AG09309 (cell line): ENCODE results near the gene NXF3.
A peak's percentile ranks its signal among the peaks of the same experiment; 100 is the strongest.

Experiments used
- DNase-seq: peaks from one replicate; pipeline ENCODE4 v3.0.0-alpha.2; 2010; ENCODE audit warnings: low read depth
- H3K4me3 ChIP-seq: 2 replicates; pipeline ENCODE4 v1.5.1; 2011; ENCODE audit warnings: mild to moderate bottlenecking, low read depth, low read length, moderate library complexity; ENCODE audit not compliant: control insufficient read depth
- CTCF ChIP-seq: IDR thresholded peaks from 2 replicates; pipeline ENCODE4 v1.5.1; 2011; ENCODE audit warnings: mild to moderate bottlenecking, low read depth, low read length, inconsistent platforms; ENCODE audit not compliant: insufficient read depth, control insufficient read depth; ENCODE audit errors: missing control alignments

Gene NXF3

GRCh38 chrX:103101299-103102042, 8.5 kb upstream of the NXF3 start:
- DNase-seq: no peak
- H3K4me3 ChIP-seq: no peak overlapping the region

GRCh38 chrX:103100484-103100883, 7.5 kb upstream of the NXF3 start:
- DNase-seq: no peak
- no peak for TF ChIP-seq CTCF
- no peak overlapping the region for H3K4me3 ChIP-seq

More at GRCh38 chrX:103101299-103102042, 8.5 kb upstream of the NXF3 start:
- TF ChIP-seq CTCF: no peak

GRCh38 chrX:103099691-103100090, 6.7 kb upstream of the NXF3 start:
- no peak overlapping the region for H3K4me3 ChIP-seq
- no peak for TF ChIP-seq CTCF
- DNase-seq: peak; percentile 11

GRCh38 chrX:103098488-103098887, 5.5 kb upstream of the NXF3 start:
- H3K4me3 ChIP-seq: no peak overlapping the region
- DNase-seq: no peak
- TF ChIP-seq CTCF: no peak

- no peak for TF ChIP-seq CTCF
- no peak overlapping the region for H3K4me3 ChIP-seq
- no peak for DNase-seq
Observed at GRCh38 chrX:103081051-103081450, 11.9 kb downstream of the NXF3 start.

GRCh38 chrX:103073467-103073866, 19.5 kb downstream of the NXF3 start:
- no peak for DNase-seq
- no peak overlapping the region for H3K4me3 ChIP-seq
- no peak for TF ChIP-seq CTCF

- no peak for DNase-seq
- no peak for TF ChIP-seq CTCF
- H3K4me3 ChIP-seq: no peak overlapping the region
Observed at GRCh38 chrX:103066606-103067005, 26.3 kb downstream of the NXF3 start.
